GM21737 (cell line): ENCODE data around the gene SLC2A5.
"Not testable (repeated sequence)": the region's sequence is repeated elsewhere in the genome, so short reads cannot be mapped to it uniquely, and the experiment has no call there.

Source experiments
- ATAC-seq: cut with Tn5 transposase; IDR thresholded peaks from one replicate; pipeline ENCODE4 v1.9.1; 2021; ENCODE audit warnings: mild to moderate bottlenecking, moderate library complexity; ENCODE audit not compliant: unreplicated experiment

Gene SLC2A5

DNA sequence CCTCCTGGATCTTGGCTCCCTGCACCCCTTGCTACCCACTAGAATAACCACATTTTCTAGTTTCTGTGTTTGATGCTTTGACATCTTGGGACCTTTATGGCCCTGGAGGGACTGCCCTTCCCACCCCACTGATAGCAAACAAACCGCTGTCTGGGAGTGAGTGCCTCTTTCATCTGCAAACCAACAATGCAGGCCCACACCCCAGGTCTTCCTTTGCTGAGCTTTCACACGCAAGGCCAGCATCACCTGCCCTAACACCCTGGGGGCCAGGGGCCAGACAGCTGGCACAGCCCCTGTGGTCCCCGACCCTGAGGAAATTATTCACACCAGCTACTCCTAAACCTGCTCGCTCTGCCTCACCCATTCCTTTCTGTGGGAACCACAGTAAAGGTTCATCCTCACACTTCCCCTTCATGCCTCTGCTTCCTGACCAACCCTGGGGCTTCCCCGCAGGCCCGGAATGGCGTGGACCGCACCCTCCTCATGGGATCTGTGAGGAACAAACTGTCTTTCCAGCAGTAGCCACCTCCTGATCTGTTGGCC lies 58.6 kb downstream of the SLC2A5 start:
- peak; percentile 52 for ATAC-seq

DNA sequence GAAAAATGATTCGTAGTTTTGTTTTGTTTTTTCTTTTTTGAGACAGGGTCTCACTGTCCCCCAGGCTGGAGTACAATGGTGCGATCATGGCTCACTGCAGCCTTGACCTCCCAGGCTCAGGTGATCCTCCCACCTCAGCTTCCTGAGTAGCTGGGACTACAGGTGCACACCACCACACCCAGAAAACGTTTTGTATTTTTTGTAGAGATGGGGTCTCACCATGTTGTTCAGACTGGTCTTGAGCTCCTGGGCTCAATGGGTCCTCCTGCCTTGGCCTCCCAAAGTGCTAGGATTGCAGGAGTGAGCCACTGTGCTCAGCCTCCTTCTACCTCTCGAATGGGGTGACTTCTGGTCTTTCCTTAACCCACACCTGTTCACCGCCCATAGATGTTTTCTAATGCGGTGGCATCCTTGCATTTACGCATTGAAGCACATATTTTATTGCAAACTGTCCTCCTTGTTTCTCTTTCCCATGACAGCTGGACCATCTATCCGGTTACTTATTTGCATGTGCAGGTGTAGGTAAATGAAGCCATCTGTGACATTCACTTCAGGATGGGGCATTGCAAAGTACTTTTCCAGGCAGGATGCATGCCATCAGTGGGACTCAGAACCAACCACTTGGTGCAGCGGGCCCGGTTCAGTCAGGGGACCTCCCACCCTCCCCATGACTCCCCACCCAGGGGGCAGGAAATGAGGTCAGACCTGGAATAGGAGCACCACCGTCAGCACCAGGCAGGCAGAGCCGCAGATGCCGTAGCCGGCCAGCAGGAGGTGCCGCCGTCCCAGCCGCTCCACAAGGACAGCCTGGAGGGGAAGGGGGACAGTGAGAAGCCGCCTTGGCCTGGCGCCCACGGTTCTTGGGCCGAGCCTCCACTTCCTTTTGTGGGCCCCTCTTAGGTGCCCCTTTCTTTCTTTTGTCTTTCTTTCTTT lies 59.7 kb downstream of the SLC2A5 start:
- ATAC-seq = no peak

DNA sequence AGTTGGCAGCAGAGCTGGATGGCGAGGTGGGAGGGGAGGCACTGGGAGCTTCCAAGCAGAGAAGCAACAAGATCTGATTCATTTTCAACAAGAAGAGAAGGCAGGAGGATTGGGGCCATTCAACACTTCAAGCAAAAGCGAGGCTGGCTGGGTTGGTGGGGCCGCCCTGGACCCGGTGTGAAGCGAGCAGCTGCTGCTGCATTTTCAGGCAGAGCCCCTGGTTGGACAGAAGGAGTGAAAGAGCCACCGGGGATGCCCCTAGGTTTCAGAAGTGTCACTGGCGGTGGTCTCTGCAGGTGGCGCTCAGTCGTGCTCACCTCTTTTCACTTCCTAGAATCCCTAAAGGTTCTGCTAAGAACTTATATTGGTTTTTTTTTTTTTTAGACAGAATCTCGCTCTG lies 61.2 kb downstream of the SLC2A5 start:
- ATAC-seq = no peak

GRCh38 chr1:9006956-9007615 lies 62.3 kb downstream of the SLC2A5 start:
- no peak for ATAC-seq

DNA sequence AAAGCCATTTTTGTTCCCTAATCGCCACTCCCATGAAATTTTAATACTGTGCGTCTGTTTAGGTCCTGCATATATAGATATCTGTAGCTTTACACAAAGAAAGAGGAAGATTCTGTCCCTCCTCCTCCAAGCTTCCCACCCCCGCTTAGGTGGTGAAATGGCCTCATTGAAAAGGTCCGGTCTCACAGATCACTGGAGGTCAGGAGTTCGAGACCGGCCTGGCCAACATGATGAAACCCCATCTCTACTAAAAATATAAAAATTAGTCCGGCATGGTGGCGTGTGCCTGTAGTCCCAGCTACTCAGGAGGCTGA lies 64.1 kb downstream of the SLC2A5 start:
- no peak for ATAC-seq

DNA sequence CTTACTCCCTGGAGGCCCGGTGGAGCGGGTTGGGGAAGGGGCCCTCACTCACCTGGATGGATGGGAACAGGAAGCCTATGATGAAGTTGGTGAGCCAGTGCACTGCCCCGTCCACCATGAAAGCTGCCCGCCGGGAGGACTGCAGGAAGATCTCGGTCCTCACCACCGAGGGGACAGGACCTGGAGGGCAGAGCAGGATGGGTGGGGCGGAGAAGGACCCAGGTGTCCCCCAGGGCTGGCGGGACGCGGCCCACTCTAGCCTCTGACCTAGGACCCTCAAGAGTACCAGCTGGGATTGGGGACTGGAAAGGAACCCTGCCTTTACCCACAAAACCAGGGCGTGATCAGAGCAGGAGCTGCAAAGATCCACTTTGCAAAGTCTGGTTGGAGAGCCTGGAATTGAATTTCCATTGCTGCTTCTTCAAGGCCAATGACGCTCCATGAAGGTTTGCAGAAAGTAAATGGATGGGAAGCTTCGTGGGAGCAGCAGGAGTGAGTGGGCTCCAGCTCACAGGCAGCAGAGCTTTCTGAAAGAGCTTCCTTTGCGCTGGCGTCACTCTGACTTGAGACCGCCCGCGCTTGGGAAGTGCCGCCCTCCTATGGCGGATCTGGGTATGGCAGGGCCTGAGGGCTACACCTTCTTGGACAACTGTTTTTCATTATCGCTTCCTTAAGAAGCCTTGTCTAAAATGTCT lies 64.6 kb downstream of the SLC2A5 start:
- ATAC-seq = no peak

DNA sequence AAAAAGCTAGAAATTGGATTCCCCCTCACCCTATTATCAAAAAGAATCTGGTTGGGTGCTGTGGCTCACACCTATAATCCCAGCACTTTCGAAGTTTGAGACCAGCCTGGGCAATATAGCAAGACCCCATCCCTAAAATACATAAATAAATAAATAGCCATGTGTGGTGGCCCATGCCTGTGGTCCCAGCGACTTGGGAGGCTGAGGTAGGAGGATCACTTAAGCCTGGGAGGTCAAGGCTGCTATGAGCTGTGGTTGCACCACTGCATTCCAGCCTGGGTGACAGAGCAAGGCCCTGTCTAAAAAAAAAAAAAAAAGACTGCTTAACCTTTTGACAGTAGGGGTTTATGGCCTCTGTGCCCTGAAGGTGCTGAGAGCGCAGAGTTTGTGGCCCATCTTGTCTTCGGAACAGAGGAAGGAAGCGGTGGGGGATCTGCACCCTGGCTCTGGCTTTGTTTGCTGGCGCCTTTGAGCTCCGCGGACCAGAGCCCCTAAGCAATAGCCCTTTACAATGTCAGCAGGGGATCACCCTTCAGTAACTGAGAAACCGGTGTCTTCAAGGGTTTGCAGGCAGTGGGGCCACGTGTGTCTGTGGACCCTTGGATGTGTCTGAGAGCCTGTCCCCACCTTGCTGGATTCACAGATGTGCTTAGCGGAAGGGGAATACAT lies 65.3 kb downstream of the SLC2A5 start:
- ATAC-seq = no peak

DNA sequence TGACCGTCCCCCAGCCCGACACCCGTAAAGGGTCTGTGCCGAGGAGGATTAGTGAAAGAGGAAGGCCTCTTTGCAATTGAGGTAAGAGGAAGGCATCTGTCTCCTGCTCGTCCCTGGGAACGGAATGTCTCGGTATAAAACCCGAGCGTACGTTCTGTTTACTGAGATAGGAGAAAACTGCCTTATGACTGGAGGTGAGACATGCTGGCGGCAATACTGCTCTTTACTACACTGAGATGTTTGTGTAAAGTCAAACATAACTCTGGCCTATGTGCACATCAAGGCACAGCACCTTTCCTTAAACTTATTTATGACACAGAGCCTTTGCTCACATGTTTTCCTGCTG lies 67.2 kb downstream of the SLC2A5 start:
- not testable (repeated sequence) for ATAC-seq

DNA sequence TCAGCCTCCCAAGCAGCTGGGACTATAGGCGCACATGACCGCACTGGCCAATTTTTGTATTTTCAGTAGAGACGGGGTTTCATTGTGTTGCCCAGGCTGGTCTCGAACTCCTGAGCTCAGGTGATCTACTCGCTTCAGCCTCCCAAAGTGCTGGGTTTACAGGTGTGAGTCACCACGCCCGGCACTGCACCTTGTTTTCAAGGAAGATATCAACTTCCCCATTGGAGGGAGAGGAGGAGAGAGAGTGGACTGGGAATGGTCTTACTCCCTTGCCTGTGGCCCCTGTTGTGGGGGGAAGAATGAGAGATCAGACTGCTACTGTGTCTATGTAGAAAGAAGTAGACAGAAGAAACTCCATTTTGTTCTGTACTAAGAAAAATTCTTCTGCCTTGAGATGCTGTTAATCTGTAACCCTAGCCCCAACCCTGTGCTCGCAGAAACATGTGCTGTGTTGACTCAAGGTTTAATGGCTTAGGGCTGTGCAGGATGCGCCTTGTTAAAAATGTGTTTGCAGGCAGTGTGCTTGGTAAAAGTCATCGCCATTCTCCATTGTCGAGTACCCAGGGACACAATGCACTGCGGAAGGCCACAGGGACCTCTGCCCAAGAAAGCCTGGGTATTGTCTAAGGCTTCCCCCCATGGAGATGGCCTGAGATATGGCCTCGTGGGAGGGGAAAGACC lies 67.8 kb downstream of the SLC2A5 start:
- ATAC-seq = not testable (repeated sequence)

- ATAC-seq = not testable (repeated sequence)
Observed at GRCh38 chr1:8993962-8994675, 75.3 kb downstream of the SLC2A5 start.

GRCh38 chr1:8992936-8993687 lies 76.3 kb downstream of the SLC2A5 start:
- ATAC-seq = no peak

DNA sequence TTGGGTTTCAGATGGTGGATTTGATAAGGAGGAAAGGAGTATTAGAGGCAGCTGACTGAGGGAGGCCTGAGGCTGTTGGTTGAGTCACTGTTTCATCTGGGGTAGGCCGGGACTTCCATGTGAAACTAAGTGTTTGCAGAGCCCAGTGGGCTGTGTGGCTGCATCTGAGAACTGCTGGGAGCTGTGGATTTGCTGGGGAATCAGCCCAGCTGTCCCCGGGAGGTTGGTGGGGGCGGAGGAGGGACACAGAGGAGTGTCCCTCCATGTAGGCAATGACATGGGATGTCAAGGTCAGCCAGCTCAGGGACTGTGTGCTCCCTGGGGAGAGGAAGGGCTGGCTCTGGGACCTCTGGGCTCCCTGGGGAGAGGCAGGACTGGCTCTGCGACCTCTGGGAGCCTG lies 79.6 kb downstream of the SLC2A5 start:
- ATAC-seq = no peak

- ATAC-seq = no peak
Observed at GRCh38 chr1:8989061-8989460, 80.4 kb downstream of the SLC2A5 start.

GRCh38 chr1:8988618-8988967 lies 80.8 kb downstream of the SLC2A5 start:
- no peak for ATAC-seq

- peak; percentile 66 for ATAC-seq
Observed at GRCh38 chr1:8987881-8988617, 81.4 kb downstream of the SLC2A5 start.

- ATAC-seq = no peak
Observed at GRCh38 chr1:8986814-8987190, 82.6 kb downstream of the SLC2A5 start.

GRCh38 chr1:8985915-8986813 lies 83.3 kb downstream of the SLC2A5 start:
- no peak for ATAC-seq
